Kidney (tissue), 14 donors: ENCODE results near the gene ZNF12. TPM values are rescaled to one million over a fixed set of nuclear protein-coding genes. Genes with fewer than 3 reads are reported as not detected.

Experiments
- DNase-seq, 5 donors: peaks; one replicate each; pipeline ENCODE4 v3.0.0-alpha.2; 2013 to 2020
- FAIRE-seq: peaks from 2 replicates; lab custom pipeline; 2012; peaks lifted over from hg19 to GRCh38; lab: Jason Lieb, UNC
- H3K27ac ChIP-seq, 2 donors: one replicate each; pipeline ENCODE4 v1.7.0; 2013; ENCODE audit warnings: low read depth in 2 of 2, low read length in 2 of 2, inconsistent platforms in 1 of 2
- H3K27me3 ChIP-seq: one replicate; pipeline ENCODE4 v1.7.1; 2013; ENCODE audit warnings: low read length, inconsistent platforms; ENCODE audit not compliant: control insufficient read depth, insufficient read depth
- H3K36me3 ChIP-seq, 3 donors: one replicate each; pipeline versions ENCODE4 v1.7.0 to v1.7.1; 2013; ENCODE audit warnings: low read length in 3 of 3, control low read depth in 1 of 3, inconsistent platforms in 1 of 3; ENCODE audit not compliant: insufficient read depth in 3 of 3, control insufficient read depth in 2 of 3
- H3K4me1 ChIP-seq, 3 donors: one replicate each; pipeline versions ENCODE4 v1.7.0 to v1.7.1; 2013; ENCODE audit warnings: low read length in 3 of 3, inconsistent platforms in 1 of 3, low read depth in 1 of 3; ENCODE audit not compliant: control insufficient read depth in 2 of 3, insufficient read depth in 2 of 3
- H3K4me3 ChIP-seq, 3 donors: one replicate each; pipeline versions ENCODE4 v1.7.0 to v1.8.1; 2013; ENCODE audit warnings: low read length in 3 of 3, control low read depth in 1 of 3, inconsistent platforms in 1 of 3
- H3K9ac ChIP-seq, 3 donors: one replicate each; pipeline versions ENCODE4 v1.7.0 to v1.7.1; 2013; ENCODE audit warnings: low read length in 3 of 3, control low read depth in 1 of 3, inconsistent platforms in 1 of 3
- H3K9me3 ChIP-seq, 3 donors: one replicate each; pipeline versions ENCODE4 v1.7.0 to v1.7.1; 2013; ENCODE audit warnings: low read length in 3 of 3, control low read depth in 1 of 3, inconsistent platforms in 1 of 3; ENCODE audit not compliant: control insufficient read depth in 2 of 3, insufficient read depth in 1 of 3
- intact Hi-C: fragments of 100-400 bp; cut with DNase I; formaldehyde crosslinking; loops from one replicate; pipeline ENCODE4 v1.11.1; 2022
- polyA plus RNA-seq: library from polyadenylated mRNA; stranded (reverse); fragments of 350-450 nt; fragmentation: Illumina TruSeq; extraction: RNeasy Lipid Tissue Mini Kit (QIAGEN cat#74804); gene quantifications from one replicate; pipeline ENCODE4 v1.2.3, GENCODE V29; 2014; ENCODE audit warnings: low read depth, low replicate concordance; ENCODE audit not compliant: insufficient read depth
- total RNA-seq: library from RNA; stranded (reverse); fragmentation: NEBNext Ultra II Directional; extraction: Animal tissue kit (Norgen Biotek cat#: 25700); gene quantifications from one replicate; pipeline ENCODE4 v1.2.1, GENCODE V29; 2021
- TF ChIP-seq, protein P1 (sequence below): IDR thresholded peaks from 3 replicates; pipeline ENCODE4 v1.5.1; 2012; ENCODE audit warnings: mild to moderate bottlenecking, moderate library complexity, borderline replicate concordance; ENCODE audit not compliant: insufficient read depth; ENCODE audit errors: extremely low read depth
- donor health status: control.
- donor health status: control.
- donor health status: control.
- donor health status: control.
- donor health status: control.
- donor health status: DM: yes; HTN: yes; CAD: no.
- donor health status: Normal renal cell carcinoma (clear cell type).

The ZNF12 gene
- total and polyA plus RNA-seq, 2 donors from 2014 or later, result 9.9 to 31.3 TPM

DNA sequence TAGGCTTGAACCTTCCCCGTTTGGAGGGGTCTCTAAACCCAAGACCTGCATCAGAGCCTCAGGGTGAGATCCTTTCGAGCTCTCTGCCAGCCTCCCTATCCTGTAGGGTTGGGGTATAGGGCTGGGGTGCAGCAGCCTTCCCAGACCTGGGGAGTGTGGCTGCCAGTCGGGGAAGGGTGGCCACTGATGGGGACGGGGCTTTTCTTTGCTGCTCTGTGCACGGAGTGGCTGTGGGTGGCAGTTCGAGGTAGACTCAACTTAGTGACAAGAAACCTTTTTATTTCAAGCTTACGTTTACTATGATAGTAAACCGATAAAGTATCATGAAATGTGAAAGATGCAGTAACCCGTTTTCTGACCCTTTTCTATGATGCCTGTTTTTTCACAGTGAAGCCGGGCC lies 56.7 kb downstream of the ZNF12 start:
- Histone ChIP-seq H3K4me3 (no peak overlapping the region), H3K4me1 (no peaks in the 10 kb centered on the region), H3K27me3 (no peaks in the 10 kb centered on the region), H3K9me3 (no peaks in the 10 kb centered on the region), H3K9ac (no peak overlapping the region), H3K36me3 (peaks cover 0 to 6% (median 2%) of the 10 kb centered on the region in 3 donors), H3K27ac (no peak overlapping the region)
- peak in 1 of 5 donors; percentile 29 for DNase-seq
- no peak for FAIRE-seq
- TF ChIP-seq, protein P1, sequence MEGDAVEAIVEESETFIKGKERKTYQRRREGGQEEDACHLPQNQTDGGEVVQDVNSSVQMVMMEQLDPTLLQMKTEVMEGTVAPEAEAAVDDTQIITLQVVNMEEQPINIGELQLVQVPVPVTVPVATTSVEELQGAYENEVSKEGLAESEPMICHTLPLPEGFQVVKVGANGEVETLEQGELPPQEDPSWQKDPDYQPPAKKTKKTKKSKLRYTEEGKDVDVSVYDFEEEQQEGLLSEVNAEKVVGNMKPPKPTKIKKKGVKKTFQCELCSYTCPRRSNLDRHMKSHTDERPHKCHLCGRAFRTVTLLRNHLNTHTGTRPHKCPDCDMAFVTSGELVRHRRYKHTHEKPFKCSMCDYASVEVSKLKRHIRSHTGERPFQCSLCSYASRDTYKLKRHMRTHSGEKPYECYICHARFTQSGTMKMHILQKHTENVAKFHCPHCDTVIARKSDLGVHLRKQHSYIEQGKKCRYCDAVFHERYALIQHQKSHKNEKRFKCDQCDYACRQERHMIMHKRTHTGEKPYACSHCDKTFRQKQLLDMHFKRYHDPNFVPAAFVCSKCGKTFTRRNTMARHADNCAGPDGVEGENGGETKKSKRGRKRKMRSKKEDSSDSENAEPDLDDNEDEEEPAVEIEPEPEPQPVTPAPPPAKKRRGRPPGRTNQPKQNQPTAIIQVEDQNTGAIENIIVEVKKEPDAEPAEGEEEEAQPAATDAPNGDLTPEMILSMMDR, result no peak
- intact Hi-C loops, result no loop called here

DNA sequence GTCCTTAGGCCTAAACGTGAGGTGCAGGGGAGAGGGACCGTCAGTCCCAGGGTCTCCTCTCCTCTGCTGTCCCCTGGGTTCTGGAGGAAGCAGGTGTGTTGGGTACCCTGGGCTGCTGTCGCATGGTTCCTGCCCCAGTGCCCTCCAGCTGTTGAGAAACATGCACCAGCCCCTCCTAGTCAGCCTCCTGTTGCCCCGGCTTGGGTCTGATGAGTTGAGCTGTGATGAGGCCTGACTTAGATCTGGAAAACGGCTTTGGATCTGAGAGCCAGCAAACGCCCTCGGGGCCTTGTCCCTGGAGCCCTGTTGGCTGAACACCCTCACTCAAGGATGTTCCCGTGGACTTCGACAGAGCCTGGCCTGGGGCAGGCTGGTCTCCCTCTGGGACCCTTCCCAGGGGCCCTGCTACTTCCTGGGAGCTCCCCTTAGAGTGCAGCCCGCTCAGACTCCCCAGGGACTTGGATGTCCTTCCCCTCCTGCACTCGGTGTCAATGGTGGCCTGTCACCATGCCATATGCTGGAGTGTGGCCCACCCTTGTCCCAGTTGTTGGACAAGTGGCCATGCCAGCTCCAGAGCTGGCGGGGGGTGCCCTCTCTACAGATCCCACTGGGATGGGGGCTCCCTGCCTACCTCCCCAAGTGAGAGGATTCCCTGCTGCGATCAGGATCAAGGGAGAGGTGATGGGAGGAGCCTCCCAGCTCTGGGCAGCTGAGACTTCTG lies 57.3 kb downstream of the ZNF12 start:
- Histone ChIP-seq H3K4me3 (no peak overlapping the region), H3K27me3 (no peaks in the 10 kb centered on the region), H3K4me1 (no peaks in the 10 kb centered on the region), H3K27ac (no peak overlapping the region), H3K9me3 (no peaks in the 10 kb centered on the region), H3K9ac (no peak overlapping the region), H3K36me3 (peaks cover 0 to 6% (median 6%) of the 10 kb centered on the region in 3 donors)
- DNase-seq, result peak in 1 of 5 donors; percentile 63
- TF ChIP-seq, protein P1, result no peak
- FAIRE-seq, result no peak
- intact Hi-C loops, result no loop called here

DNA sequence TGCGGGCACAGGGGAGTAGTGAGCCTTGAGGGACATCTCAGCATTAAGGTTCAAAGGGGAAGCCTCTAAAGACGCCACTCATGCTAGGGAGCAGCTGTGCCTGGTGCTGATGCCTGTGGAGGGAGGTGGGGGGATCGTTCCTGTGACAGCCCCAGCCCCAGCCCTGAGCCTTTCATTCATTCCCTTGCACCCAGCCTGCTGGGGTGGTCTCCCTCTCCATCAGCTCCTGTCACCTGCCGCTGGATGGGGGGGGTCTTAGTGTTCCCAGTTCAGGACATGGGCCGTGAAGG lies 58.0 kb downstream of the ZNF12 start:
- Histone ChIP-seq H3K9me3 (no peaks in the 10 kb centered on the region), H3K4me1 (no peaks in the 10 kb centered on the region), H3K27ac (no peak overlapping the region), H3K4me3 (no peak overlapping the region), H3K9ac (no peak overlapping the region), H3K36me3 (peaks cover 0 to 8% (median 7%) of the 10 kb centered on the region in 3 donors), H3K27me3 (no peaks in the 10 kb centered on the region)
- no peak for FAIRE-seq
- TF ChIP-seq, protein P1, result no peak
- intact Hi-C loops, result no loop called here
- DNase-seq, result peak in 1 of 5 donors; percentile 26
